Right renal cortex interstitium (tissue), 3 donors: ENCODE measurements around the gene EIF1AD. TPM values are rescaled to one million over a fixed set of nuclear protein-coding genes. Genes with fewer than 3 reads are reported as not detected.
"Not testable (repeated sequence)": the region's sequence is repeated elsewhere in the genome, so short reads cannot be mapped to it uniquely, and the experiment has no call there.

Source experiments
- DNase-seq, 3 donors: peaks; one replicate each; pipeline ENCODE4 v3.0.0-alpha.2; 2013; ENCODE audit warnings: low read depth in 3 of 3, low spot score in 2 of 3
- polyA plus RNA-seq, 3 donors: library from polyadenylated mRNA; unstranded; fragments of 120-200 nt; gene quantifications; one replicate each; pipeline ENCODE4 v1.2.1, GENCODE V29; 2013; ENCODE audit not compliant: insufficient read length in 3 of 3

Gene EIF1AD
- polyA plus RNA-seq, 3 donors: 25.8 to 31.3 (median 29.9) TPM

DNA sequence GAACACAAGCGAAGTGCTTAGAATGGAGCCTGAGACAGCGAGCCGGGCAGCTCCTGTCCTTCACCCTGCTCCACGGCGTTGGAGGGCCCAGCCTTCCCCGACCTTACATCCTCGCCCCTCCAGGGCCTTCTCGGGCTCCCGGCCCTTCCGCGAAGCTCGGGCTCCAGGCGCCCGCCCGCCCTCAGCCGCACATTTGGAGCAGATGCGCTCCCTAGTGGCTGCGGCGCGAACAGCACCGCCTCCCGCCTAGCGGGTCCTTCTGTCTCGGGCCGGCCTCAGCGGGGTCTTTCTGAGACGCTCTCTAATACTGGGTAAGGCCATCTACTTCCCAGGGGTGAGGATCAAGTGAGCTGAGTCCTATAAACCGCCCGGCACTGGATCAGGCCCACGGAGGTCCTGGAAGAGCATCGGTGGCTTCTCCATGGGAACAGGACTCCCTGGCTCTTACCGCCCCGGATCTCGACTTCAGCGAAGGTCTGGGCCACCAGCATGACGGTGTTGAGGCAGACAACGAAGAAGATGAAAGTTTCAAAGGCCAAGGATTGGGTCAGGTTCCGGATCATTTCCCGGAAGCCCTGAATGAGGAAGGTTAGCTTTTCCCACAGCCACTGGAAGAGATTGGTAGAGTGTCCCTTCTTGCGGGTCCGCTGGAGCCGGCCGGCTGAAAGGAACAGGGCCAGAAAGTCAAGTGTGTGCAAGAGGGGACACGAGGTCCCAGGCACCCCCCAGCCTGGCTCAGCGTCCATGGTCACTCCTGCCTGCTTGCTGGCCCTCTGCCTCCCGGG, 20.6 kb upstream of the EIF1AD start:
- peak in 2 of 3 donors; percentile 21 to 29 for DNase-seq

GRCh38 chr11:66020618-66021357, 18.8 kb upstream of the EIF1AD start:
- DNase-seq: no peak

DNA sequence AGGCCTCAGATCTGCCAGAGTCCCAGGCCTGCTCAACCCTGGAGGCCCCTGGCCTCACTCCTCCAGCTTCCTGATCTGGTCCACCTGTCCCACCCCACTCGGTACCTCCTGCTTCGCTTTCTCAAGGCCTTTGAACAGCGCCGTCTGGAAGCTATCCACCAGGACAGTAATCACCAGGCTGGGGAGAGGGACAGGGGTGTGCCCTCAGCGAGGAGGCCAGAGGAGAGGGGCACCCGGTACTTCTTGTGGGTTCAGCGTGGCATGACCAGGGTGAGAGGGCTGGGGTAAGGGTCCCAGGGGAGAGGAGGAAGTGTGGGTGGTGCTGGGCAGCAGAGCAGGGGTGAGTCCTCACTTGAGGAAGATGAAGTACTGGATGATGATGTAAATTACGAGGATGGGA, 18.3 kb upstream of the EIF1AD start:
- DNase-seq: no peak

DNA sequence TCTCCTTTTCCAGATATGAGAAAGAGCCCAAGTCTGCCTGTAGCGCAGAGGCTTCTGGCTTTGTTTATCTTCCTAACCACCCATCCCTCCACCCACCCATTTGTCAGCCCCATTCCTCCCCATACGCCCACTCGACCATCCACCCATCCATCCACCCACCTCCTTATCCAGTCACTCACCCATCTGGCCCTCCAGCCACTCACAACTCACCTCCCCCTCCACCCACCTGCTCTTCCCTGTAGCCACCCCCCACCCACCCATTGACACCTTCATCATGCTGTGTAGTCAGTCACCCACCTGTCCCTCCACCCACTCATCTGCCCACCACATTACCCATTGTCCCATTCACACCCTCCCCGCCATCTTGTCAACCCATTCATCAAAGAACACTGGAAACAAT, 15.4 kb upstream of the EIF1AD start:
- no peak for DNase-seq

- no peak for DNase-seq
Measured at GRCh38 chr11:66016793-66017177, 14.8 kb upstream of the EIF1AD start.

DNA sequence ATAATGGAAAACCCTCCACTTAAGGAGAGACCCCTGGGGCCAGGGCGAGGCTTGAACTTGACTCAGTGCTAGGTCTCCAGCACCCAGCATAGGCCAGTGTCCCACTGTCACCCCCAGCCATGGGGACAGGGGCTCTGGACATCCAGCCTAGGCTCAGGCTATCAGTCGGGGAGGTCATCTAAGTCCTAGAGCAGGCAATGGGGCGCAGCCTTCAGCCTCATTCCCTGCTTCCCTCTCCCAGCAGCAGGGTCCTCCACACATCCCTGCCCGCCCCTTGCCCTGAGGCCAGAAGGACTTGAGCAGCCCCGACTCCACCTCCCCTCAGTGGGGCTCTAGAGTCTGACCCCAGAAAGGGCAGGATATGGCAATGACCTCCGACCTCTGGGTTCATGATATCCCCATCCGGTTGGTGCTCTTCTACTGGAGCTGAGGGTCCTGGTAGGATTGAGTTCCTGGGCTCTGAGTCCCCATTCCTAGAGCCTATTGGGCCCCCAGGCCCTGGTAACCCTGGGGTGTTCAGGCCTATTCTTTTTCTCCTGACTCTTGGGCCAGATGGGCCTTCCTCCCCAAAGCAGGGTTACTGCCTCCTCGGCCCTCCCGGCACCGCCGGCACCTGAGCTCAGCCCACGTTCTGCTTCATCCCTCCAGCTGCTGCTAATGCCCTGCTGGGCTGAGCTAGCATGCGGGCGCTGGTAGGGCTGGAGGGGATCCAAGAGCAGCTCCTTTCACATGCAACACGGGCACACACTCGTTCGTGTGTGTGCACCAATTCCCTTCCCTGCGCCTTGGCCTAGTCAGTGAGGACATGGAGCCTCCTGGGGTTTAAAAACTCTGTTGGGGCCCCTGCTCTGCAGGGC, 14.2 kb upstream of the EIF1AD start:
- DNase-seq: no peak

DNA sequence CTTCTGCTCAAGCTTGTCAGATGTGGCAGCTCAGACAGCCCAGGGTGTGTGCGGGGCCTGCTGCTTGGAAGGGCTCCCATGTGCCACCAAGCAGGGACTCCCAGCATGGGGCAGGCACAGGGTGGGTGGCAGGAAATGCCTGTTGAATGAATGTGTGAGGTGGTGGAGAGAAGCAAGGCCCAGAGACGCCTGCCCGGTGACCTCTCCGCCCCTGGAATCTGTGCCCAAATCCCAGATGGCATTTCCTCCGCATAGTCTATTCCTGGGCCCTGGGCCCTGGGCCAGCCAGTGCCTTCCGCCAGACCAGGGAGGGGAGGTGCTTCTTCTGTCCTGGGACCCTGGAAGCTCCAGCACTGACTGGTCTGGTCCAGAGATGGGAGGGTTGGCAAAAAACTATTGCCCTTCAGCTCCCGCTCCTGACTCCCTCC, 13.5 kb upstream of the EIF1AD start:
- no peak for DNase-seq

DNA sequence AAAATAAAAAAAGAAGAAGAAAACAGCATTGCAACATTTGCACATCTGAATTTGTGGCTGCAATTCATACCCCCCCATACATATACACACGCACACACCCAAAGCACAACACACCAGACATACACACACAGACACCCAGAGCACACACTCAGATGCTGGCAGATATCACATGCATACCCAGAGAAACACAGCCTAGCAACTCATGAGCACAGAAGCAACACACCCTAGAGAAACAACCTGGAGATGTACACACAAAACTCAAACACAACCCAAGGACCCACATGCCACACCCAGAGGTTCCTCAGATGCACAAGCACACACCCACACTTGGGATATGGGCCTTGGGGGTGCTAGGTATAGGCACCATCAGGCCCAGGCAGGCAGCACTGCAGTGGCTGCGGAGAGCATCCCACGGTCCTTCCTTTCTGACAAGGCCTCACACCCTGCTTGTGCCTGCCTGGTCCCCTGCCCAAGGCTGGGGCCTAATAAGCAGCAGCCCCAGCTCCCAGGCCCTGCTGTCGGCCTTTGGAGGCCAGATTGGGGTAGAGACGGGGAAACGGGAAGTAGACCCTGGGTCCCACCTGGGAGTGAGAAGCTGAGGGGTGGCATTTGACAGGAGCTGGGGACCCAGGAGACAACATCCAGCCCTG, 13.0 kb upstream of the EIF1AD start:
- no peak for DNase-seq

- no peak for DNase-seq
Measured at GRCh38 chr11:66013762-66014100, 11.8 kb upstream of the EIF1AD start.

- DNase-seq: no peak
Measured at GRCh38 chr11:66012946-66013761, 11.2 kb upstream of the EIF1AD start.

DNA sequence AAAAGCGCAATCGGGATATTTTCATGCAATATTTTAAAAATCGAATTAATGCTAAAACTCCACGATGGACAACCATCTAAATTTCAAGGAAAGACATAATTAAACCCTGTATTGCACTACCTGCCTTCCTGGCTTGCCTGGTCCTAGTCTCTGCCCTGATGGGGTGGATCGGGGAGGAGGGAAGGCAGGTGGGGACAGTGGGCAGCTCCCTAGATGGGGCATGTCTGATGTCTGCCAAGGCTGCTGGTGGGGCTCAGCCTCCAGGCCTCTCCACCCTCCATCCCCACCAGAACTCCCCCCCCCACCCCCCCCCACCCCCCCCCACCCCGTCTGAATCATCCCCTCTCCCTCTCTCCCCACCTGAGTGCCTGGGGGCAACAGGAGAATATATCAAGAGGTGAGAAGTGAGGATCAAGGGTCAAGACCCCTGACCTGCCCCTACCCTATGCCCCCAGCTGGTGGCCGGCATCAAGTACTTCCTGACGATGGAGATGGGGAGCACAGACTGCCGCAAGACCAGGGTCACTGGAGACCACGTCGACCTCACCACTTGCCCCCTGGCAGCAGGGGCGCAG, 10.5 kb upstream of the EIF1AD start:
- no peak for DNase-seq

DNA sequence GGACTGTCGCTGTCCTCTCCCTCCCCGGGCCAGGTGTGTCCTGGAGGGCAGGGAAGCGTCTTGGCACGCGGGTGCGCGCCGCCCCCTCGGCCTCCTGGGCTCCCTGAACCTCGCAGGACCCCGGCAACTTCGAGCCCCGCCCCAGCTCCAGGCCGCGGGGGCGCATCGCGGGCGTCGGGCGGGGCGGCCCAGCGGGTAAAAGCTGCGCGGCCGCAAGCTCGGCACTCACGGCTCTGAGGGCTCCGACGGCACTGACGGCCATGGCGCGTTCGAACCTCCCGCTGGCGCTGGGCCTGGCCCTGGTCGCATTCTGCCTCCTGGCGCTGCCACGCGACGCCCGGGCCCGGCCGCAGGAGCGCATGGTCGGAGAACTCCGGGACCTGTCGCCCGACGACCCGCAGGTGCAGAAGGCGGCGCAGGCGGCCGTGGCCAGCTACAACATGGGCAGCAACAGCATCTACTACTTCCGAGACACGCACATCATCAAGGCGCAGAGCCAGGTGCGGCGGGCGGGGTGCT, 9.9 kb upstream of the EIF1AD start, which contains the start of gene CST6:
Gene CST6, plus strand, starts transcription at position 224 of the 519 bp plus-strand sequence. Its CDS starts 37 bp downstream, at position 261.
- no peak for DNase-seq

DNA sequence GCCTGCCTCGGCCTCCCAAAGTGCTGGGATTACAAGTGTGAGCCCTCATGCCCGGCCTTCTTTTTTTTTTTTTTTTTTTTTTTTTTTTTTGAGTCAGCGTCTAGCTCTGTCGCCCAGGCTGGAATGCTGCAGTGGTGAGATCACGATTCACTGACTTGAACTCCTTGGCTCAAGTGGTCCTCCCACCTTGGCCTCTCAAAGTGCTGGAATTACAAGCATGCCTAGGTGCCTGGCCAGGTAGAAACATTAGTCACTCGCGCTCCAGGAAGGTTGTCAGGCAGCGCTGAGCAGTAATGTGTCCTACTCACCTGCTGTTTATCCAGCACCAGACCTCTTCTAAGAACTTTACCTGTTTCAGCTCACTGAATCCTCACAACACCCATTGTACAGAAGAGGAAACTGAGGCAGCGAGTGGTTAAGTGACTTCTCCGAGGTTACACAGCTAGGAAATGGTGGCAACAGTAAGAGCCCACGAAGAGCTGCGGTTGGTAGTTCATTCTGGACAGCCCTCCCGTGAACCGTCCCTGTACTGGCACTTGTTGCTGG, 9.4 kb upstream of the EIF1AD start:
- no peak for DNase-seq

DNA sequence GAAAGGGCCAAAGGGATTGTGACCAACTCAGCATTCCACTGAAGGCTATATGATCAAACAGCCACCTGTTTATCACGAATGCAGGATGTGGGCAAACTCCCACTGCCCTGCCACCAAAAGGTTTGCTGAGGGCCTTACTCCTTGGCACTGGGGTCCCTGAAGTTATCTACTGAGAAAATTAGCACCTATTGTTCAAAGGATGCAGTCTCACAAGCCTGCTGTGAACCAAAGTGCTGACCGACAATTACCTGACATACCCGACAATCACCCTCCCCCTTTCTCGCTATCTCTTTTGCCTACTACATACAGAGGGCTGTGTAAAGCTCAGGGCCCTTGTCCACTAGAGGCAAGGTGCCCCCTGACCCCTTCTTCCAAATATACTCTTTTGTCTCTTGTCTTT, 8.1 kb upstream of the EIF1AD start:
- not testable (repeated sequence) for DNase-seq

DNA sequence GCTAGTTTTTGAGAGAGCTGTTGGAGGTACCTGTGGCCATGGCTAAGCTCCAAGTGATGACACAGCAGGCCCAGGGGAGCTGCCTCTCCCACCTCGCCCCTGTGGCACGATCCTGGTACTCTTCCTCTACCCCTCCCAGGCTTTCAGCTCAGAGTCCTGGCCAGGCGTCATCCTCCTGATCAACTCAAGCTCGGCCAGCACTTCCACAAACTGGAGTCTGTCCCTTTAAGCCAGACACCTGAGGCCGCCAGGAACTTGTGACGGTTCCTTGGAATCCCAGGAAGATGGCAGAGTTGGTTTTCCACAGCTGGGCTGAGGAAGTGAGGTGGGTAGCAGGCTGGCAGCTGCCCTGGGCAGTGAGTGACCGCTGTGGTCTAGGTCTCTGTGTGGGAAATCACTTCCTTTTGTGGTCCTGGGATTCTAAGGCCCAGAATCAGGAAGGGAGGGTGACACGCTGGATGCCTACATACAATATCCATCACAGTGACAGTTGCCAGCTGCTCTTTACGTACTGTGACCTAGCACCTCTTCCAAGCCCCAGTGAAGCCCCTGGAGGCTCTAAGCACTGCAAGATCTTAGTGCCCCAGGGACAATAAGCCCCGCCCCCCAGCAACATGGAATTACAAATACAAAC, 6.6 kb upstream of the EIF1AD start:
- no peak for DNase-seq

DNA sequence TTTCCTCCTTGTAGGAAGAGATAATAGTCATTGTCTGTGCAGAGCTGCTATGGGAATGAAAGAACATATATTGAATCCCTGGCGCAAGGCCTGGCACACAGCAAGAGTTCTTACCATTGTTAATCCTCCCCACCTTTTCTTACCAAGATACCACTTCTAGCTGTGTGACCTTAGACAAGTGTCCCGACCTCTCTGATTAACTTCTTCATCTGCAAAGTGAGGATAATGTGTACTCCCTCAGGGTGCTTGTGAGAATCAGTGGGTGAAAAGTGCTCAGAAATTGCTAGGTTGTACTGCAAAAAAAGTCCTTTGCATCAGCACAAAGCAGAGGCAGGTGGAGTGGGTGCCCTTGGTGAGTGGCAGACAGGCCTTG, 6.1 kb upstream of the EIF1AD start:
- no peak for DNase-seq

GRCh38 chr11:66007201-66007634, 5.3 kb upstream of the EIF1AD start:
- no peak for DNase-seq

GRCh38 chr11:66006891-66007176, 4.9 kb upstream of the EIF1AD start:
- no peak for DNase-seq
